Measurements from ENCODE around the gene TRPM3.

Gene TRPM3

GRCh38 chr9:70901746-70902145 lies 219.7 kb downstream of the TRPM3 start:
- Histone ChIP-seq H3K36me3 (ENCODE audit: insufficient read depth, low read length) (no peaks in the 10 kb centered on the region), H3K4me1 (ENCODE audit: insufficient read depth, low read length) (peaks cover 12% of the 10 kb centered on the region; the same call in 1 of the 2 replicates), H3K9me3 (ENCODE audit: control insufficient read depth, insufficient read depth, low read length) (no peaks in the 10 kb centered on the region), H3K9ac (ENCODE audit: low read depth, low read length) (no peak overlapping the region)

GRCh38 chr9:70901013-70901412 lies 220.4 kb downstream of the TRPM3 start:
- H3K4me1 ChIP-seq (ENCODE audit: insufficient read depth, low read length), result peaks cover 12% of the 10 kb centered on the region; the same call in 1 of the 2 replicates

GRCh38 chr9:70893580-70894122 lies 227.8 kb downstream of the TRPM3 start:
- Histone ChIP-seq H3K36me3 (ENCODE audit: insufficient read depth, low read length) (no peaks in the 10 kb centered on the region), H3K4me1 (ENCODE audit: insufficient read depth, low read length) (no peaks in the 10 kb centered on the region), H3K9me3 (ENCODE audit: control insufficient read depth, insufficient read depth, low read length) (no peaks in the 10 kb centered on the region), H3K9ac (ENCODE audit: low read depth, low read length) (no peak overlapping the region)

More at GRCh38 chr9:70901013-70901412, 220.4 kb downstream of the TRPM3 start:
- H3K9ac ChIP-seq (ENCODE audit: low read depth, low read length), result no peak overlapping the region
- no peaks in the 10 kb centered on the region for H3K36me3 ChIP-seq (ENCODE audit: insufficient read depth, low read length)
- H3K9me3 ChIP-seq (ENCODE audit: control insufficient read depth, insufficient read depth, low read length), result no peaks in the 10 kb centered on the region

- H3K4me1 ChIP-seq (ENCODE audit: insufficient read depth, low read length), result no peaks in the 10 kb centered on the region; the same call in 1 of the 2 replicates
- no peaks in the 10 kb centered on the region for H3K36me3 ChIP-seq (ENCODE audit: insufficient read depth, low read length)
- H3K9ac ChIP-seq (ENCODE audit: low read depth, low read length), result no peak overlapping the region
- no peaks in the 10 kb centered on the region for H3K9me3 ChIP-seq (ENCODE audit: control insufficient read depth, insufficient read depth, low read length)
Measured at GRCh38 chr9:70888471-70888870, 232.9 kb downstream of the TRPM3 start.

DNA sequence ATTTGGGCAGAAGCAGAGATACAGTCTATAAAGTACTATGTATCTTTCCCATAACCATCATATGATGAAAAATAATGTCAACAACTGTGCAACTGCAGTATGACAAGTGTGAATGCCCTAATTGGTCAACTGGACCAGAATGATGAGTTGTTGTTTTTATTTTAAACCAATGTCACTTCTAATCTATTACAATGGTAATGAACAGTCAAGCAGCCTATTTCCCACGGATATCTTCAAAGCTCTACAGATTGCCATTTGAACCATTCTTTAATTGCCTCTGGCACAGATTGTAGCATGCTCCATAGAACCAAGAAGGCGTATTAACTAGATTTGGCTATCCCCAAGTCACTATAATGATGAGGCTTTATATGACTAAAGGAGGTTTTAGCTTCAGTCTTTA lies 233.6 kb downstream of the TRPM3 start:
- no peaks in the 10 kb centered on the region for H3K9me3 ChIP-seq (ENCODE audit: control insufficient read depth, insufficient read depth, low read length)
- no peak overlapping the region for H3K9ac ChIP-seq (ENCODE audit: low read depth, low read length)
- no peaks in the 10 kb centered on the region; the same call in 1 of the 2 replicates for H3K4me1 ChIP-seq (ENCODE audit: insufficient read depth, low read length)
- no peaks in the 10 kb centered on the region for H3K36me3 ChIP-seq (ENCODE audit: insufficient read depth, low read length)

DNA sequence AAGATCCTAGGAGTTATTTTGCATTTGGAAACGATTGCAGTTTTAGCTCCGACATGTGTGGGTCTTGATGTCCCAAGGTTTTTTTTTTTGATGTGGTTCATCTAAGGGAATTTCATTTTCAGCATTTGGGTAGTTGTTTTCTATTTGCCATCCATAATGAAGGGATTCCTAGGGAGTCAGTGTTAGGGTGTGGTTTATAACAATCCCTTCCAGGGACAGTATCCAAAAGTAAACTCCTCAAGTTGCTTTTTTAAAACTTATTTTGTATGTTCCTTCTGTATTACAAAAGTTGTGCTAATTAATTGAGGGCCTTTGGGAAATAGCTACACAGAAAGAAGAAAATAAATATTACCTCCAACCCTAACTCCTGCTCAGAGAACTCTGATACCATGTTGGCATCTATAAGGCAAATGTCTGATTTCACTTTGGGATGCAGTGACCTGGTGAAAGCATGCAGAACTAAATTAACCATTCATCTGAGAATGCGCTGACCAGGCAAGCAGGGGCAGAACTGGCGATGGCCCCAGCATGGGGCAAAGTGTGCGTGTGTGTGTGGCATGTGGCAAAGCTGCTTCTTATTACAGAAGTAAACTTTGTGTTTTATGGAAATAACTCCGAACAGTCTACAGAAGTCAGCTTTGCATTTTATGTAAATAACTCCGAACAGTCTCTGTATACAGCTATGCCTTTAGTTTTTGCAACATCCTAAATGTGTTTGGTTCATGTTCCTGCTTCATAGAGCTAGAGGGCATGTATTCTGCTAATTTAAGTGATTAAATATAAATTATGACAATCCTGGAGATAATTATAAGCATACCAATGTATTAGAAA lies 237.2 kb downstream of the TRPM3 start:
- Histone ChIP-seq H3K9ac (ENCODE audit: low read depth, low read length) (no peak overlapping the region), H3K4me1 (ENCODE audit: insufficient read depth, low read length) (no peaks in the 10 kb centered on the region; the same call in 1 of the 2 replicates), H3K36me3 (ENCODE audit: insufficient read depth, low read length) (no peaks in the 10 kb centered on the region), H3K9me3 (ENCODE audit: control insufficient read depth, insufficient read depth, low read length) (no peaks in the 10 kb centered on the region)

DNA sequence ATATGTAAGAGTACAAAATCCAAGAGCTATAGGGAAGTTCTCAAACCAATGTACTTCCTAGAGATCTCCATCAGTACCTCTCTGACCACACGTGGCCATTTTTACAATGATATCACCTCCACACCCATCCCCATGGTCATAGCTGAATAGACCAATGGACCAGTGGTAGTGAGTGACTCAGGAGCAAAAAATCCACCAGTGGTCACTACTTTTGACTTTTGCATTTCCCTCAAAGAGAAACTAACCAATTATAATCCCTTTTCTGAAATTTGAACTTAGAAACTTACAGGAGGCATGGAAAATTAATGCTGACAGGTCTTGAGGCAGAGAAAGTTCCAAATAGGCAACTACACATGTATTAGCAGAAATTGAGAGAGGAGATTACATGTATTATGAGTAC lies 238.4 kb downstream of the TRPM3 start:
- Histone ChIP-seq H3K36me3 (ENCODE audit: insufficient read depth, low read length) (no peaks in the 10 kb centered on the region), H3K9ac (ENCODE audit: low read depth, low read length) (no peak overlapping the region), H3K4me1 (ENCODE audit: insufficient read depth, low read length) (no peaks in the 10 kb centered on the region; the same call in 1 of the 2 replicates), H3K9me3 (ENCODE audit: control insufficient read depth, insufficient read depth, low read length) (no peaks in the 10 kb centered on the region)

DNA sequence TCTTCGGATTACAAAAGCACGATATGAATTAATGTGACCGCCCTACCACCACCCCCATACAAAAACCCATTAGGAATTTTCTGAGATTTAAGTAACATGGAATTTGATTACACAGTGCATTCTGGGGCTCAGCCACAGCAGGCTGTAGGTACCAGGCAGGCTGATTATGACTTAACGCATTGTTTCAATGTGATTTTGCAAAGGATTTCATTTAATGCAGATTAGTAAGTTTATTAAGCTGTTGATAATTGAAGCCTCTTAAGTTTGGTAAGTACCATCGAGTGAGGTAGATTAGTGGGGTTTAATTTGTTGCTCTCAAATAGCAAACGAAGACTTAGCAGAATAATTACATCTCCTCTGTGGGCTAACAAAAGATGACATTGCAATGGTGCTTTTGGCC lies 240.1 kb downstream of the TRPM3 start:
- no peak overlapping the region for H3K9ac ChIP-seq (ENCODE audit: low read depth, low read length)
- no peaks in the 10 kb centered on the region; the same call in 1 of the 2 replicates for H3K4me1 ChIP-seq (ENCODE audit: insufficient read depth, low read length)
- H3K36me3 ChIP-seq (ENCODE audit: insufficient read depth, low read length), result no peaks in the 10 kb centered on the region
- H3K9me3 ChIP-seq (ENCODE audit: control insufficient read depth, insufficient read depth, low read length), result no peaks in the 10 kb centered on the region

DNA sequence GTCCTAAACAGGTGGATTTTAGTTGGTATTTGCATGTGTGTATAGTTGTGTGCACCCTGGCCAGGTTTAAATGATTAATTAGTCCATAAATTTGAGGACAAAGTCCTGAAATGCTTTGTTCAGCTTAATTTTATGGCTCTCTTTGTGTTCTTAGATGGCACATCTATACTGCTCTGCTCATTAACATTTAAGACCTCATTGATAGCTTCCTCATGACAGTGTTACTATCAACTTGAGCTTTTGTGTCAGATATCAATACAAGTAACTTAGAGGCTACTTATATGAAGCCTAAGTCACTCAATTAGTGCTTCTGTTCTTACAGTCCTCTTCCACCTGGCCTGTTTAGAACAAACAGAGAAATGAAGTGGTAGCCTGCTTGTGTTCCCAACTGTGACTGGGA lies 240.9 kb downstream of the TRPM3 start:
- Histone ChIP-seq H3K4me1 (ENCODE audit: insufficient read depth, low read length) (no peaks in the 10 kb centered on the region; the same call in 1 of the 2 replicates), H3K9me3 (ENCODE audit: control insufficient read depth, insufficient read depth, low read length) (no peaks in the 10 kb centered on the region), H3K9ac (ENCODE audit: low read depth, low read length) (no peak overlapping the region), H3K36me3 (ENCODE audit: insufficient read depth, low read length) (no peaks in the 10 kb centered on the region)

- Histone ChIP-seq H3K9me3 (ENCODE audit: control insufficient read depth, insufficient read depth, low read length) (no peaks in the 10 kb centered on the region), H3K4me1 (ENCODE audit: insufficient read depth, low read length) (no peaks in the 10 kb centered on the region), H3K36me3 (ENCODE audit: insufficient read depth, low read length) (no peaks in the 10 kb centered on the region), H3K9ac (ENCODE audit: low read depth, low read length) (no peak overlapping the region)
Measured at GRCh38 chr9:70878576-70878975, 242.8 kb downstream of the TRPM3 start.

DNA sequence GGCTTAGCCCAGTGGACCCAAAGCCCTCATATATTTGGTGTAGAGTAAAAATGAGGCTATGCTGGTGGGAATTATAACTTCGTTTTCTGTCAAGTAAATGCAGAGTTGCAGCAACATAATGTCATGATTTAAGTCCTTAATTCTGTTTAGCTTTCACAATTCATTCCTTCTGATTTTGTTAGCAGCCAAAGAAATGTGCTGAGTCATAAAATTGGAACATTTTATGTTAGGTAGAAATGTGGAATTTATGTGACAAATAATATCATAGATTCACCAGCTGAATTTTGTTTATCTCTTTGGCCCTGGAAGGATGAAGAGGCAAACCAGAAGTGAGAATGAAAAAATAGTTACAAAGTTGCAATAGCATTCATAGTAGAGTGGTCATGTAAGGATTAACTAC lies 247.0 kb downstream of the TRPM3 start:
- Histone ChIP-seq H3K36me3 (ENCODE audit: insufficient read depth, low read length) (no peaks in the 10 kb centered on the region), H3K9me3 (ENCODE audit: control insufficient read depth, insufficient read depth, low read length) (no peaks in the 10 kb centered on the region), H3K9ac (ENCODE audit: low read depth, low read length) (no peak overlapping the region), H3K4me1 (ENCODE audit: insufficient read depth, low read length) (no peaks in the 10 kb centered on the region)

GRCh38 chr9:70873506-70873905 lies 247.9 kb downstream of the TRPM3 start:
- no peaks in the 10 kb centered on the region for H3K4me1 ChIP-seq (ENCODE audit: insufficient read depth, low read length)
- no peak overlapping the region for H3K9ac ChIP-seq (ENCODE audit: low read depth, low read length)
- H3K36me3 ChIP-seq (ENCODE audit: insufficient read depth, low read length), result no peaks in the 10 kb centered on the region

GRCh38 chr9:70868661-70869652 lies 252.5 kb downstream of the TRPM3 start:
- Histone ChIP-seq H3K36me3 (ENCODE audit: insufficient read depth, low read length) (no peaks in the 10 kb centered on the region), H3K4me1 (ENCODE audit: insufficient read depth, low read length) (no peaks in the 10 kb centered on the region), H3K9me3 (ENCODE audit: control insufficient read depth, insufficient read depth, low read length) (no peaks in the 10 kb centered on the region), H3K9ac (ENCODE audit: low read depth, low read length) (no peak overlapping the region)

More at GRCh38 chr9:70873506-70873905, 247.9 kb downstream of the TRPM3 start:
- H3K9me3 ChIP-seq (ENCODE audit: control insufficient read depth, insufficient read depth, low read length), result no peaks in the 10 kb centered on the region

DNA sequence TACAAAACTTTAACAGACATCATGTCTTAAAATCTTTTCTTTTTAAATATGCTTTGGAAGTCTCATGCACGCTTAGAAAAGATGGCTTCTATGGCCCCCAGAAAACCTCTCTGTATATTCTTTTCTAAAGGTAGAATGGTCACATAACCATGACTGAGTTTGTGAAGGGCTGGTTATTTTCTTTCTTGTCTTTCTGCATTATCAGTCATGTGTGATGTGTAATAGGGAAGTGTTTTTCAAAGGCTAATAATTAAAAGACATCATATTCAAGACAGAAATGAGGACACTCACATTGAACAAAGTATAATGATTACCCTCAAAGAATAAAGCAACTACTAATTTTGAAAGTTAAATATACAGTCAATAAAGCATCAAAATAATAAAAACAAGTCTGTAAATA lies 253.4 kb downstream of the TRPM3 start:
- Histone ChIP-seq H3K9ac (ENCODE audit: low read depth, low read length) (no peak overlapping the region), H3K36me3 (ENCODE audit: insufficient read depth, low read length) (no peaks in the 10 kb centered on the region), H3K9me3 (ENCODE audit: control insufficient read depth, insufficient read depth, low read length) (no peaks in the 10 kb centered on the region), H3K4me1 (ENCODE audit: insufficient read depth, low read length) (no peaks in the 10 kb centered on the region)
